CD4-positive, alpha-beta T cell (primary cell): Measurements from ENCODE around the gene BICRA. TPM values are rescaled to one million over a fixed set of nuclear protein-coding genes. Genes with fewer than 3 reads are reported as not detected.

Experiments used
- ATAC-seq: fragments of 200-7000 bp; cut with Tn5 transposase; one replicate; pipeline ENCODE4 v1.10.0; 2022; ENCODE audit warnings: mild to moderate bottlenecking; ENCODE audit not compliant: poor library complexity
- CTCF ChIA-PET: fragments of 350-600 bp; sonication (Branson Sonifier 250); formaldehyde crosslinking; loops from one replicate; lab custom pipeline; 2021; ENCODE audit warnings: antibody characterized with exemption, inconsistent platforms; lab: Charles Lee
- POLR2A ChIA-PET: fragments of 350-600 bp; sonication (Branson Sonifier 250); formaldehyde crosslinking; loops from one replicate; lab custom pipeline; 2021; ENCODE audit warnings: antibody characterized with exemption, inconsistent platforms; lab: Charles Lee
- DNase-seq, 14 experiments: peaks; one replicate each; pipeline ENCODE4 v3.0.0-alpha.2; 2013 to 2020; ENCODE audit warnings: mixed read lengths in 2 of 14
- H3K27ac ChIP-seq, 2 donors: one replicate each; pipeline versions ENCODE4 v1.5.1 to v1.7.0; 2013; ENCODE audit warnings: low read length in 2 of 2, low read depth in 1 of 2, mild to moderate bottlenecking in 1 of 2
- H3K27me3 ChIP-seq, 2 experiments: 1 replicate in 1 of 2; 2 replicates in 1 of 2; pipeline versions ENCODE4 v1.6.1 to v1.7.0; 2013; ENCODE audit warnings: low read length in 2 of 2, control low read depth in 1 of 2, mild to moderate bottlenecking in 1 of 2, moderate library complexity in 1 of 2; ENCODE audit not compliant: insufficient read depth in 2 of 2, control insufficient read depth in 1 of 2
- H3K36me3 ChIP-seq: one replicate; pipeline ENCODE4 v1.6.1; 2013; ENCODE audit warnings: low read length, control low read depth; ENCODE audit not compliant: insufficient read depth
- H3K4me1 ChIP-seq: one replicate; pipeline ENCODE4 v1.6.1; 2013; ENCODE audit warnings: low read length, control low read depth; ENCODE audit not compliant: insufficient read depth
- H3K4me3 ChIP-seq: one replicate; pipeline ENCODE4 v1.5.1; 2013; ENCODE audit warnings: mild to moderate bottlenecking, low read length, moderate library complexity
- H3K9me3 ChIP-seq, 2 experiments: 1 replicate in 1 of 2; 2 replicates in 1 of 2; pipeline versions ENCODE4 v1.6.1 to v1.7.0; 2013; ENCODE audit warnings: low read length in 2 of 2, mild to moderate bottlenecking in 2 of 2, control low read depth in 1 of 2, moderate library complexity in 1 of 2; ENCODE audit not compliant: control insufficient read depth in 1 of 2, insufficient read depth in 1 of 2
- H3K27ac Mint-ChIP-seq: one replicate; pipeline ENCODE4 v1.8.0; 2020; ENCODE audit warnings: mixed read lengths
- H3K27me3 Mint-ChIP-seq: one replicate; pipeline ENCODE4 v1.8.0; 2021; ENCODE audit warnings: mixed read lengths
- H3K36me3 Mint-ChIP-seq: one replicate; pipeline ENCODE4 v1.8.0; 2021; ENCODE audit warnings: low read depth, mixed read lengths
- H3K4me1 Mint-ChIP-seq: one replicate; pipeline ENCODE4 v1.8.0; 2021; ENCODE audit warnings: low read depth, mixed read lengths
- H3K4me3 Mint-ChIP-seq: one replicate; pipeline ENCODE4 v1.8.0; 2020; ENCODE audit warnings: mild to moderate bottlenecking, mixed read lengths
- H3K9me3 Mint-ChIP-seq: one replicate; pipeline ENCODE4 v1.8.0; 2020; ENCODE audit warnings: mixed read lengths
- intact Hi-C, 2 experiments: fragments of 100-400 bp; cut with DNase I in 1 of 2; cut with micrococcal nuclease in 1 of 2; formaldehyde crosslinking; loops; one replicate each; pipeline versions ENCODE4 v1.15.1 to v1.9.0; 2023 to 2025; cut with DNase I, micrococcal nuclease
- total RNA-seq, 174 experiments: library from RNA in 2 of 174; stranded (reverse) in 2 of 174; gene quantifications; one replicate each; pipeline ENCODE4 v1.2.3 and lab custom pipeline; 2021 to 2026
- TF ChIP-seq, protein P1 (sequence below): fragments of 200-600 bp; IDR thresholded peaks from one replicate; pipeline ENCODE4 v1.8.0; 2022; ENCODE audit warnings: antibody characterized with exemption, mild to moderate bottlenecking

BICRA gene
- total RNA-seq, 2 experiments from 2014 or later, result 21.2 to 22.0 TPM

DNA sequence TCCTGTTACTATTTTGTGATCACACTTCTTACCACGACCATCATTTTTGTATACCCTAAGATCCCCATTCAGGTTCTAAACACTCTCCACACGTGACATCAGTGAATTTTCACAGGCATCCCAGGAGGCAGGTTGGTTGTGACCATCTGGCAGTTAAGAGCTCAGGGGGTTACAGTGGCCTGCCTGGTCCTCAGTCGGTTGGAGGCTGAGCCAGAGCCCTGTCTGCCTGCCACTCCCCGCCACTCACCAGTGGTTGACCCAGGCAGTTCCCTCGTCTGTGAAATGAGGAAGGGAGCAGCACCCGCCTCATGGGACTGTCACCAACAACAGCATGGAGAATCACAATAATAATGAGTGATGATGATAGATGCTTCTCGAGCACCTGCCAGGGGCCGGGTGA, 67.9 kb downstream of the BICRA start:
- intact Hi-C loops, result no loop called here
- CTCF ChIA-PET, result interaction anchor here (0.6 kb wide), 1 partner anchor 28 kb away, joined by 3 read pairs; no protein-coding TSS in a partner anchor
- Histone ChIP-seq H3K27me3 (no peaks in the 10 kb centered on the region), H3K27ac (no peak overlapping the region), H3K9me3 (no peaks in the 10 kb centered on the region), H3K4me3 (no peak overlapping the region), H3K4me1 (no peaks in the 10 kb centered on the region), H3K36me3 (peaks cover 43% of the 10 kb centered on the region)
- no peak overlapping the region for H3K27ac Mint-ChIP-seq
- no peak for DNase-seq
- POLR2A ChIA-PET, result no interaction called here
- ATAC-seq, result no peak
- H3K27me3 Mint-ChIP-seq, result no peaks in the 10 kb centered on the region
- peaks cover 42% of the 10 kb centered on the region for H3K36me3 Mint-ChIP-seq
- no peaks in the 10 kb centered on the region for H3K9me3 Mint-ChIP-seq
- no peak overlapping the region for H3K4me3 Mint-ChIP-seq
- H3K4me1 Mint-ChIP-seq, result no peaks in the 10 kb centered on the region
- TF ChIP-seq, protein P1, sequence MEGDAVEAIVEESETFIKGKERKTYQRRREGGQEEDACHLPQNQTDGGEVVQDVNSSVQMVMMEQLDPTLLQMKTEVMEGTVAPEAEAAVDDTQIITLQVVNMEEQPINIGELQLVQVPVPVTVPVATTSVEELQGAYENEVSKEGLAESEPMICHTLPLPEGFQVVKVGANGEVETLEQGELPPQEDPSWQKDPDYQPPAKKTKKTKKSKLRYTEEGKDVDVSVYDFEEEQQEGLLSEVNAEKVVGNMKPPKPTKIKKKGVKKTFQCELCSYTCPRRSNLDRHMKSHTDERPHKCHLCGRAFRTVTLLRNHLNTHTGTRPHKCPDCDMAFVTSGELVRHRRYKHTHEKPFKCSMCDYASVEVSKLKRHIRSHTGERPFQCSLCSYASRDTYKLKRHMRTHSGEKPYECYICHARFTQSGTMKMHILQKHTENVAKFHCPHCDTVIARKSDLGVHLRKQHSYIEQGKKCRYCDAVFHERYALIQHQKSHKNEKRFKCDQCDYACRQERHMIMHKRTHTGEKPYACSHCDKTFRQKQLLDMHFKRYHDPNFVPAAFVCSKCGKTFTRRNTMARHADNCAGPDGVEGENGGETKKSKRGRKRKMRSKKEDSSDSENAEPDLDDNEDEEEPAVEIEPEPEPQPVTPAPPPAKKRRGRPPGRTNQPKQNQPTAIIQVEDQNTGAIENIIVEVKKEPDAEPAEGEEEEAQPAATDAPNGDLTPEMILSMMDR, result no peak

DNA sequence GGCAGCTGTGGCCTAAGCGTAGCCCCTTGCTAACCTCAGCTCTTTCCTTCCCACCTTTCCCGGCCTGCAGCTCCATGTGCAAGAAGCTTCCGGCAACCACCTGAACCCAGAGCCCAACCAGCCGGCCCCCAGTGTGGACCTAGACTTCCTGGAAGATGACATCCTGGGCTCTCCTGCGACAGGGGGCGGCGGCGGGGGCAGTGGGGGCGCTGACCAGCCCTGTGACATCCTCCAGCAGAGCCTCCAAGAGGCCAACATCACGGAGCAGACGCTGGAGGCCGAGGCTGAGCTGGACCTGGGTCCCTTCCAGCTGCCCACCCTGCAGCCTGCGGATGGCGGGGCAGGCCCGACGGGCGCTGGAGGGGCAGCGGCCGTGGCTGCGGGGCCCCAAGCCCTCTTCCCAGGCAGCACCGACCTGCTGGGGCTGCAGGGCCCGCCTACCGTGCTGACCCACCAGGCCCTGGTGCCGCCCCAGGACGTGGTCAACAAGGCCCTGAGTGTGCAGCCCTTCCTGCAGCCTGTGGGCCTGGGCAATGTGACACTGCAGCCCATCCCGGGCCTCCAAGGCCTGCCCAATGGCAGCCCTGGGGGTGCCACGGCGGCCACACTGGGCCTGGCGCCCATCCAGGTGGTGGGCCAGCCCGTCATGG, 70.4 kb downstream of the BICRA start:
- no peaks in the 10 kb centered on the region for H3K9me3 ChIP-seq
- CTCF ChIA-PET, result no interaction called here
- POLR2A ChIA-PET, result interaction anchor here (1.4 kb wide), 1 partner anchor 78 kb away, joined by 3 read pairs; no protein-coding TSS in a partner anchor
- TF ChIP-seq, protein P1, result no peak
- no peaks in the 10 kb centered on the region for H3K27me3 ChIP-seq
- H3K4me1 Mint-ChIP-seq, result no peaks in the 10 kb centered on the region
- H3K27me3 Mint-ChIP-seq, result no peaks in the 10 kb centered on the region
- no peak overlapping the region for H3K27ac ChIP-seq
- DNase-seq (no peak), ATAC-seq (no peak)
- intact Hi-C loops, result no loop called here
- peaks cover 47% of the 10 kb centered on the region for H3K36me3 Mint-ChIP-seq
- peaks cover 23% of the 10 kb centered on the region for H3K36me3 ChIP-seq
- H3K4me1 ChIP-seq, result no peaks in the 10 kb centered on the region
- H3K4me3 ChIP-seq, result no peak overlapping the region
- H3K4me3 Mint-ChIP-seq, result no peak overlapping the region
- no peaks in the 10 kb centered on the region for H3K9me3 Mint-ChIP-seq
- H3K27ac Mint-ChIP-seq, result no peak overlapping the region

DNA sequence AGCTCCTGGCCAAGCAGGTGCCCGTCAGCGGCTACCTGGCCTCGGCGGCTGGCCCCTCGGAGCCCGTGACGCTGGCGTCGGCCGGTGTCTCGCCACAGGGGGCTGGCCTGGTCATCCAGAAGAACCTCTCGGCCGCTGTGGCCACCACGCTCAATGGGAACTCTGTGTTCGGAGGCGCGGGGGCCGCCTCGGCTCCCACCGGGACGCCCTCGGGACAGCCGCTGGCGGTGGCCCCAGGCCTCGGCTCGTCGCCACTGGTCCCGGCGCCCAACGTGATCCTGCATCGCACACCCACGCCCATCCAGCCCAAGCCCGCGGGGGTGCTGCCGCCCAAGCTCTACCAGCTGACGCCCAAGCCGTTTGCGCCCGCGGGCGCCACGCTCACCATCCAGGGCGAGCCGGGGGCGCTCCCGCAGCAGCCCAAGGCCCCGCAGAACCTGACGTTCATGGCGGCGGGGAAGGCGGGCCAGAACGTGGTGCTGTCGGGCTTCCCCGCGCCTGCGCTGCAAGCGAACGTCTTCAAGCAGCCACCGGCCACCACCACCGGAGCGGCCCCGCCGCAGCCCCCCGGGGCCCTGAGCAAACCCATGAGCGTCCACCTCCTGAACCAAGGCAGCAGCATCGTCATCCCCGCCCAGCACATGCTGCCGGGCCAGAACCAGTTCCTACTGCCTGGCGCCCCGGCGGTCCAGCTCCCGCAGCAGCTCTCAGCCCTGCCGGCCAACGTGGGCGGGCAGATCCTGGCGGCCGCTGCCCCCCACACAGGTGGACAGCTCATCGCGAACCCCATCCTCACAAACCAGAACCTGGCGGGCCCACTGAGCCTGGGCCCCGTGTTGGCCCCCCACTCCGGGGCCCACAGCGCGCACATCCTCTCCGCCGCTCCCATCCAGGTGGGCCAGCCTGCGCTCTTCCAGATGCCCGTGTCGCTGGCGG, 71.3 kb downstream of the BICRA start:
- no peak overlapping the region for H3K4me3 ChIP-seq
- CTCF ChIA-PET, result no interaction called here
- intact Hi-C loops, result no loop called here
- no peaks in the 10 kb centered on the region for H3K4me1 ChIP-seq
- no peaks in the 10 kb centered on the region for H3K9me3 Mint-ChIP-seq
- H3K9me3 ChIP-seq, result no peaks in the 10 kb centered on the region
- peaks cover 41% of the 10 kb centered on the region for H3K36me3 Mint-ChIP-seq
- H3K4me1 Mint-ChIP-seq, result no peaks in the 10 kb centered on the region
- ATAC-seq, result no peak
- H3K27ac ChIP-seq, result no peak overlapping the region
- no peaks in the 10 kb centered on the region for H3K27me3 Mint-ChIP-seq
- no peak overlapping the region for H3K4me3 Mint-ChIP-seq
- TF ChIP-seq, protein P1, result no peak
- H3K36me3 ChIP-seq, result peaks cover 16% of the 10 kb centered on the region
- no peak for DNase-seq
- H3K27me3 ChIP-seq, result no peaks in the 10 kb centered on the region
- H3K27ac Mint-ChIP-seq, result no peak overlapping the region
- POLR2A ChIA-PET, result no interaction called here
